ENCODE results near the gene SURF6.
A peak's percentile ranks its signal among the peaks of the same experiment; 100 is the strongest.
"Not testable (repeated sequence)": the region's sequence is repeated elsewhere in the genome, so short reads cannot be mapped to it uniquely, and the experiment has no call there.

The SURF6 gene

DNA sequence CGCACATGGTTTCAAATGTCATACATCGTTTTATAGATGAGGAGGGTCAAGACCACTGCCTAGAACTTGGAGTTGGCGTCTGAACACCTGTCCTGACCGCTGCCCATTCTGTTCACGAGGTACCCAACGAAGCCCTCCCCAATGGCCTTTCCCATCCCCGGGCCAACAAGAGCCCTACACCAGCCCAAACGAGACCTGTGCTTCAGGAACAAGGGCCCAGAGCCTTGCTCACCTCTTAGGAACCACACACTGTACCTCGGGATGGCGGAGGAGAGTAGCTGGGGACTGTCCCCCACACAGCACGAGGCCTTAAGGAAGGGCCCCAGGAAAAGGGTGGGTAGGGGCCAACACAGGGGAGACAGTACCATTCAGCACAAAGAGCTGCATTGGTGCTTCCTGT is 3.0 kb downstream of the SURF6 start:
- no peak overlapping the region for H3K4me3 ChIP-seq (ENCODE audit: low read depth, low read length)
- TF ChIP-seq, protein P1, sequence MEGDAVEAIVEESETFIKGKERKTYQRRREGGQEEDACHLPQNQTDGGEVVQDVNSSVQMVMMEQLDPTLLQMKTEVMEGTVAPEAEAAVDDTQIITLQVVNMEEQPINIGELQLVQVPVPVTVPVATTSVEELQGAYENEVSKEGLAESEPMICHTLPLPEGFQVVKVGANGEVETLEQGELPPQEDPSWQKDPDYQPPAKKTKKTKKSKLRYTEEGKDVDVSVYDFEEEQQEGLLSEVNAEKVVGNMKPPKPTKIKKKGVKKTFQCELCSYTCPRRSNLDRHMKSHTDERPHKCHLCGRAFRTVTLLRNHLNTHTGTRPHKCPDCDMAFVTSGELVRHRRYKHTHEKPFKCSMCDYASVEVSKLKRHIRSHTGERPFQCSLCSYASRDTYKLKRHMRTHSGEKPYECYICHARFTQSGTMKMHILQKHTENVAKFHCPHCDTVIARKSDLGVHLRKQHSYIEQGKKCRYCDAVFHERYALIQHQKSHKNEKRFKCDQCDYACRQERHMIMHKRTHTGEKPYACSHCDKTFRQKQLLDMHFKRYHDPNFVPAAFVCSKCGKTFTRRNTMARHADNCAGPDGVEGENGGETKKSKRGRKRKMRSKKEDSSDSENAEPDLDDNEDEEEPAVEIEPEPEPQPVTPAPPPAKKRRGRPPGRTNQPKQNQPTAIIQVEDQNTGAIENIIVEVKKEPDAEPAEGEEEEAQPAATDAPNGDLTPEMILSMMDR (IDR thresholded peaks at IDR 0.05; ENCODE audit: borderline replicate concordance, insufficient read depth, low read depth, low read length) = no peak

DNA sequence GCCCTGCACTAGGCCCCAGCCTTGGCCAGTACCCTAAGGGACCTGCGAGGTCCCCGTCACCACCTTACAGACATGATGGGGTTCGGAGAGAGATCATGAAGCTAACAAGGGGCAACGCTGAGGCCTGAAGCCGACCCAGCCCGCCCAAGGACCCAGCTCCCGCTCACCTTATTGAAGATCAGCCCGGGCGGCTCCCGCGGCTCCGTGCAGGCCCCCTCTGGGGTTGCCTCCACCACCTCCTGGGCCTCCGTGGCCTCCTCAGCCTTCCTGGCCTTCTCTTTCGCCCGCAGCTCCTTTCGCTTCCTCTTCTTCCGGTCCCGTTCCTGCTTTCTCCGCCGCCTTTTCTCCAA is 3.6 kb downstream of the SURF6 start:
- TF ChIP-seq, protein P1 (IDR thresholded peaks at IDR 0.05; ENCODE audit: borderline replicate concordance, insufficient read depth, low read depth, low read length) = no peak
- no peak overlapping the region for H3K4me3 ChIP-seq (ENCODE audit: low read depth, low read length)

DNA sequence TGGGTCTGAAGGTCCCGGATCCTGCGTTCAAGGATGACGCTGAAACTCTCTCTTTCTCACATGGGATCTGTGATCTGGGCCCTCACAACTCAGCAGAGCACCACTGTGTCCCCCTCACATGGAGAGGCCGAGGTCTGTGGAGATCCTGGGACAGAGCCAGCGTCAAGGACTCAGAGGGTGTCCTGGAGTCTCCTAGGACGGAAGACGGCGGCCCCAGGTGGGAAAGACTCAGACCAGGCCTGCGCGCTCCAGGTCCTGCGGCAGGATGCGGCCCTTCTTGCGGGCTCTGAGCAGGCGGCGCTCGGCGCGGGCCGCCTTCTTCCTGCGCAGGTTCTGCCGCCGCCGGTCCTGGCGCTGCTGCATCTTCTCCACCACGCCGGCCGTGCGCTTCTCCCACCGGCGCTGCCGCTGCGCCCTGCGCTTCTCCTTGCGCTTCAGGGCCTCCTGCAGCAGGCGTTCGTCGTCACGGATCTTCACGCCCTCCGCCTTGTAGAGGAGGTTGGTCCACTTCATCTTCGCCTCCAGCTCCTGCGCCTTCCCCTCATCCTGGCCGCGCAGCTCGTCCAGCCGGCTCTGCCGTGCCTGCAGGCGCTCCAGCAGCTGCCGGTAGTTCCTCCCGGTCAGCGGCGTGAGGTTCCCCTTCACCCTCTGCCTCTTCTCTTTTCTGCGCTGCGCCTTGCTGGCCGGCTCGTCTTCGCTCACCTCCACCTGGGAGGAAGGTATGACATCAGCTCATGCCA is 4.2 kb downstream of the SURF6 start:
- H3K4me3 ChIP-seq (ENCODE audit: low read depth, low read length) = no peak overlapping the region
- TF ChIP-seq, protein P1 (IDR thresholded peaks at IDR 0.05; ENCODE audit: borderline replicate concordance, insufficient read depth, low read depth, low read length) = no peak

DNA sequence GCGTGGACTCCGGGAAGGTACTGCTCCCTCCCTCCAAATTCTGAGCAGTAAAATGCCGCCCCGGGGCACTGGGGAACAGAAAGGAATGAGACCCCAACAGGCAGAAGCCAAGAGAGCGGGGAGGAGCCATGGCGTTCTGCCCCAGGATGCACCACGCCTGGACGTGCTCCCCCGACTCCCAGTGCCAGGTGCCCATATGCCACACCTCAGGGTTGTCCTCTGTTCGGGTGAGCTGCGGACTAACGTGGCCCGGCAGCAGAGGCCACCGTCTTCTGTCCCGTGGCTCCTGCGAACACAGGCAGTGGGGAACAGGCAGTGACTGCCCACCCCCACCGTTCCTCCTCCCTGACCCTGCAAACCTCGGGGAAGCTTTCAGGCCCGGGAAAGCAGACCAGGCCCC is 4.8 kb downstream of the SURF6 start:
- TF ChIP-seq, protein P1 (IDR thresholded peaks at IDR 0.05; ENCODE audit: borderline replicate concordance, insufficient read depth, low read depth, low read length) = no peak
- H3K4me3 ChIP-seq (ENCODE audit: low read depth, low read length) = no peak overlapping the region

DNA sequence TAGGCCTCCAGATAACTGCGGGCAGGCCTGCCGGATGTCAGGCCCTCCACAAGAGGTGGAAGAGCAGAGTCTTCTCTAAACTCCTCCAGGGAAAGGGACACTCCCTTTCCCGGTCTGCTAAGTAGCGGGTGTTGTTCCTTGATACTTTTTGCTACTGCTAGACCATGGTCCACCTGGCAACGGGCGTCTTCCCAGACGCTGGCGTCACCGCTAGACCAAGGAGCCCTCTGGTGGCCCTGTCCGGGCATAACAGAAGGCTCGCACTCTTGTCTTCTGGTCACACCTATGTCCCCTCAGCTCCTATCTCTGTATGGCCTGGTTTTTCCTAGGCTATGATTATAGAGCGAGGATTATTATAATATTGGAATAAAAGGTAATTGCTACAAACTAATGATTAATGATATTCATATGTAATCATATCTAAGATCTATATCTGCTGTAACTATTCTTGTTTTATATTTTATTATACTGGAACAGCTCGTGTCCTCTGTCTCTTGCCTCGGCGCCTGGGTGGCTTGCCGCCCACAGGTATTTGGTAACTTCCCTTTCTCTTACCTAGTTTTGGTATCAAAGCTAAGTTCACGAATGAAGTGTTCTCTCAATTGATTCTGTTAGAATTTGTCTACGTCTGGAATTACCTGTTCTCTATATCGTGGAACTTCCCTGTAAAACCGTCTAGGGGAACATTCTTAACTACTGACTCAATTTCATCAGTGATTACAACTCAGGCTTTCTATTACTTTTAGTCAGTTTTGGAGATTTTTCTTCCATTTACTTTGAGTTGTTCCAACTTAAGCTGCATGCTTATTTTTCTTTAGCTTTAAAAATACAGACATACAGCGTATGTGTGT is 6.5 kb downstream of the SURF6 start:
- not testable (repeated sequence) for H3K4me3 ChIP-seq (ENCODE audit: low read depth, low read length)
- TF ChIP-seq, protein P1 (IDR thresholded peaks at IDR 0.05; ENCODE audit: borderline replicate concordance, insufficient read depth, low read depth, low read length) = peak; percentile 42; the same call in 1 of the 2 replicates

DNA sequence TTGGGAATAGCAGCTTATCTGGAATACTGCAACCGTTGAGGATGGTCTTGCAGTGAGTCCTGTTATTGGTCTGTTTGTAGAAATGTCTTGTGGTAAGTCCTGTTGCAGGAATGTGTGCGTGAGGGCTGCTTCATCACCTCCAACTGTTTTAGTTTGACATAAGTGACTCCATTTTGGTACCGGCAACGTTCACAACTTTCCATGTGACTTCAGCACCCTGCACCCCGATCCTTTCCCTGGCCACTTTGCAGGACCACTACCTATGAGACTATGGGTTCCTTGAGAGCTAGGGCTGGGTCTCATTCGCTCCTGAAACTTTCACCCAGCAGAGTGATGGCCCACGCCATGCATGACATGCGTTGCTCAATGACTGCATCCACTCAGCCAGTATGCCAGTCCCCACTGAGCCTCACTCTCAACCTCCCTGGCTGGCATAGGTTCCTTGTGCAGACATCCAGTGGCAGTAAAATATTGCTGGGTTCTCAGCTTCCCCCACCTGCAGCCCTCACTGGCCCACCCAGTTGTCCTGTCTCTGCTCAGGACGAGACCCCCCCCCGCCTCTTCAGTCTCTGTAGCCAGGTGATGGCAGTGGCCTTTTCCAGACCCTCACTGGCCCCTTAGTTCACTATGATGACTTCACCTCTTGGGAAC is 8.0 kb downstream of the SURF6 start:
- no peak overlapping the region for H3K4me3 ChIP-seq (ENCODE audit: low read depth, low read length)
- TF ChIP-seq, protein P1 (IDR thresholded peaks at IDR 0.05; ENCODE audit: borderline replicate concordance, insufficient read depth, low read depth, low read length) = no peak

DNA sequence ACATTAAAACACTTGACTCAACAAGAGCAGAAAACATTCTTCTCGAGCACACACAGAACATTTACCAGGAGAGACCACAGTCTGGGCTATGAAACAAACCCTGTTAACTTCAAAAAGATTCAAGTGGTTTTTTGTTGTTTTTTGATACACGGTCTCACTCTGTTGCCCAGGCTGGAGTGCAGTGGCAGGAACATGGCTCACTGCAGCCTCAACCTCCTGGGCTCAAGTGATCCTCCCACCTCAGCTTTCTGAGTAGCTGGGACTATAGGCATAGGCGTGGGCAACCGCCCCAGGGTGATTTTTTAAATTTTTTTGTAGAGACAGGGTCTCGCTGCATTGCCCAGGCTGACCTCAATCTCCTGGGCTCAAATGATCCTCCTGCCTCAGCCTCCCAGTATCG is 9.0 kb downstream of the SURF6 start:
- H3K4me3 ChIP-seq (ENCODE audit: low read depth, low read length) = not testable (repeated sequence)
